Stimulated activated CD8-positive, alpha-beta memory T cell treated with anti-CD3 and anti-CD28 coated beads, Interleukin-4, amount 100 ng/mL, for 24 hours (primary cell): Measurements from ENCODE around the gene ABCB10.
"Not testable (repeated sequence)": the region's sequence is repeated elsewhere in the genome, so short reads cannot be mapped to it uniquely, and the experiment has no call there.

ENCODE experiments used
- DNase-seq: peaks from one replicate; pipeline ENCODE4 v3.0.0-alpha.2; 2020; ENCODE audit warnings: low read depth

The ABCB10 gene

GRCh38 chr1:229558460-229559335 is at the start of gene ABCB10:
ABCB10 (minus strand) TSS chr1:229558707; CDS start chr1:229558652, 55 bp downstream.
- DNase-seq = peak; percentile 87

DNA sequence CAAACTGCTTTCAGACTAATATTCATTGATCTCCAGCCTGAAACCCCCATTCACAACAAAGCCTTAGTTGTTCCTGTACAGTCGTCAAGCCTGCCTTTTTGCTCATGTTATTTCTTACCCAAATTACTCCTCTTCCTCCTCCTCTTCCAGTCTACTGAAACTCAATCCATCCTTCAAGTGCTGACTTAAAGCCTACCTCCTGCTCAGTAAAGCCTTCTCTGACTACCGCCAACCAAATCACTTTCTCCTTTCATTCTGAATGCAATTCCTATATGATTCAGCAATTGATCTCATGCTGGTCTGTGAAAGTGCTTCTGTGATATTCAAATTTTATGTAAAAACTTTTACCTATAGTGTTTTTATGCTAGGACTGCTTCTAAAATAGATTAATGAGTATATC is 48.9 kb upstream of the ABCB10 start:
- DNase-seq = no peak

DNA sequence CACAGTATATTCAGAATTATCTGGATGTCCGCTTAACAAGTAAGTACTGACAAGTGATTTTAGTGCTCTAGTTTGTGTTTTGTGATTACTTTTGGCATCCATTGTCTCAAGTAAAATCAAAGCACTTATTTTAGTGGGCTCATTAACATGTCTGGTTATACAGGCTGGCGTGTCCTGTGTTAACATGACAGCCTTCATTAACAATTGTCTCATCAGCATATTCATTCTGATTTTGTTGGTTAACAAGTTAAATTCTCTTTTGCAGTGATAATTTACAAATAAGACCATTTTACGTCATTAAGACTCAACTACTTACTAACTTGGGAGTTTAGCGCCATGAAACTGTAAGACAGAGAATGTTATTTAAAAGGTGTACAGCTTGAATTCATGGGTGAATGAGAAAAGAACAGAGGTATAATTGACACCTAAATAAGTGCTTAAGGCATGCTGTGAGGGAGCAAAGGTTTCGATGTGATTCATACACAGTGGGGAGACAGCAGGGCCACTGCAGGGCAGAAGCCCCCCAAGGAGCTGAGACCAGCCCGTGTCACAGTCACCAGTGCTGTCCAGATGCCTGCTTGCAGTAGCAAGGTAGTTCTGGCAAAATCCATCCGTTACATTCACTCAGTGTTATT is 45.0 kb upstream of the ABCB10 start:
- no peak for DNase-seq

DNA sequence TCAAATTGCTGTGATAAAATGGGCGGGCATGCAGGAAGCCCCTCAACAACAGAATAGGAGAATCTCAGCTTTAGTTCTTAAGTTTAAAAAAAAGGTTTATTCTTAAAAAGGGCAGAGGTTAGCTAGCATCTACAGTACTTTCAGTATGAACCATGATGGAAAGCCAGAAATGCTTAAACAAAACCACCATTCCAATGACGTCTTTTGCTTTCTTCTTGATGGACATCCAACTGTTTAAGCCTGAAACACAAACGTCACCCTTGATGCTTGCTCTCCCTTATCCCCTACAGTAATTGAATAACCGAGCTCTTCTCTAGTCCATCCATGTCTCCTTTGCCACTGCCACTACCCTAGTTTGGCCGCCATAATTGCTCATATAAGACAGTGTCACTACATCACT is 41.7 kb upstream of the ABCB10 start:
- DNase-seq = no peak

GRCh38 chr1:229599218-229599954 is 40.9 kb upstream of the ABCB10 start:
- no peak for DNase-seq

GRCh38 chr1:229597877-229598276 is 39.4 kb upstream of the ABCB10 start:
- DNase-seq = no peak

DNA sequence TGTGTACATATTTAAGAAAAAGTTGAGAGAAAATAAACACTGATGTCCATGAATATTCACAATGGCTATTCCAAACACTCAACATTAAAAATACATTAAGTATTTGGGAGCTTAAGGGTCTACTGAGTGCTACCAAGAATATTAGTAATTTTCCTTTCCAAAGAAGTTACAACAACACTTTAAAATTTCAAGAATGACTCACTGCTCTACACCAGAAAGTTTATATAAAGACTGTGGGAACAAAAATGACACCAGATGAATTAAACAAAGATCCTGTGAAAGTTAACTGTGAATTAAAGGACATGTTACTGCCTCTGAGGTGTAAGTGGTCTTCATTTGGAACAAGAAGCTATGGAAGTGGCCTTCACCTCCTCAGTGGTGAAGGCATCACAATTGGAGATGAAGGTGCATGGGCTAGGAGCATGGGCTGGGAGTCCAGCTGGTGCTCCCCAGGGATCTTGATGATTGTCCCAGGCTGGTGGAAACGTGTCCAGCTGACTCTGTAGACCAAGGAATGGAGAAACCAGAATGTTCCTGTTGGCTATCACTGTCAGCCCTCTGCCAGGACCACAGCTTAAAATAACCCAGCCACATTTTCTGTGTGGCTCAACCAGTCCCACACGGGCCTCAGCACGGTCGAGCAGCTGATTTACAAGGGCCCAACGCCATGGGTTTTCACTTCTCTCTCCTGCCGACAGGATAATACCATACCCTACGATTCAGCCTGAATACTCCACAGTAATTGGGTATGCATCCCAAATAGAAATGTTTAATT is 38.6 kb upstream of the ABCB10 start:
- no peak for DNase-seq

- not testable (repeated sequence) for DNase-seq
These were observed 37.4 kb upstream of the ABCB10 start for GRCh38 chr1:229595876-229596275.

DNA sequence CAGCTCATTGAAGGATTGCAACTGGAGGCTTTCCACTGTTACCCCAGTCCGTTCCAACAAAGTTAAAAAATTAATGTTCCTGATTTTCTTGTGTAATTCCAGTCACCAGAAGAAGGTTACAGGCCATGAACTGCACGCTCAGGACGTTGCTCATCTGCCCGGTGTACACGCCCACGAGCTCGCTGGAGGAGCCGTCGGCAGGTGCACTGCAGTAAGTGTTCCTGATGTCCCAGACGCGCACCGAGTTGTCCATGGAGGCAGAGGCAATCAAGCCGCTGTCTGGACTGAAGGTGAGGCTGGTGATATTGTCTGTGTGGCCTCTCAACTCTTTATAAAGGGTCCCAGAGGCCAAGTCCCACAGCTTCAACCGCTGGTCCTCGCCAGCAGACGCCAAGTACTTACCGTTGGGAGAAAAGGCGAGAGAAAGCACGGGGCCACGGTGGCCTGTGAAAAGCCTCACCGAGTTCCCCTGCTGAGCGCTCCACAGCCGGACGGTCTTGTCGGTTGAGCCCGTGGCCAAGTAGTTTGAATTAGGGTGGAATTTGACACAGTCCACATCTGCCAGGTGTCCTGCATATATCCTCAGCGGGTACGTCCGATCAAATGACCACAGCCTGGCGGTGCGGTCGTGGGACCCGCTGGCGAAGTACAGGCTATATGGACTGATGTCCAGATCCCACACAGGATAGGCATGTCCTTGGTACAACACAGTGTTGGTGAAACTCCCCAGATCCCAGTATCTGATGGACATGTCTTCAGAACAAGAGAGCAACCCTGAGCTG is 35.9 kb upstream of the ABCB10 start:
- no peak for DNase-seq

- no peak for DNase-seq
These were observed 35.3 kb upstream of the ABCB10 start for GRCh38 chr1:229593800-229594199.

DNA sequence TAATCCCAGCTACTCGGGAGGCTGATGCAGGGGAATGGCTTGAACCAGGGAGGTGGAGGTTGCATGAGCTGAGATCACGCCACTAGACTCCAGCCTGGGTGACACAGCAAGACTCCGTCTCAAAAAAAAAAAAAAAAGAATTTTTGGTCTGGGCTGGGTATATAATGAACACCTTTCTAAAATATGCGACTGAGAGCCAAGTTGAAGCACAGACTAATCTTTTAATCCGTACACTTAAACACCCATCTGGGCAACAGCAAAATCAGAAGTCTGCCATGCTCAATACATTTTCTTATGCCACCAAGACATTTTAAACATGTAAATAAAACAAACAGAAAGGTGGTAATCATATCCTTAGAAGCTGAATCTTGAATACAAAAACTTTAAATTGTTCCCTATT is 31.6 kb upstream of the ABCB10 start:
- DNase-seq = no peak

GRCh38 chr1:229585338-229585737 is 26.8 kb upstream of the ABCB10 start:
- DNase-seq = no peak

GRCh38 chr1:229582715-229583114 is 24.2 kb upstream of the ABCB10 start:
- DNase-seq = no peak

DNA sequence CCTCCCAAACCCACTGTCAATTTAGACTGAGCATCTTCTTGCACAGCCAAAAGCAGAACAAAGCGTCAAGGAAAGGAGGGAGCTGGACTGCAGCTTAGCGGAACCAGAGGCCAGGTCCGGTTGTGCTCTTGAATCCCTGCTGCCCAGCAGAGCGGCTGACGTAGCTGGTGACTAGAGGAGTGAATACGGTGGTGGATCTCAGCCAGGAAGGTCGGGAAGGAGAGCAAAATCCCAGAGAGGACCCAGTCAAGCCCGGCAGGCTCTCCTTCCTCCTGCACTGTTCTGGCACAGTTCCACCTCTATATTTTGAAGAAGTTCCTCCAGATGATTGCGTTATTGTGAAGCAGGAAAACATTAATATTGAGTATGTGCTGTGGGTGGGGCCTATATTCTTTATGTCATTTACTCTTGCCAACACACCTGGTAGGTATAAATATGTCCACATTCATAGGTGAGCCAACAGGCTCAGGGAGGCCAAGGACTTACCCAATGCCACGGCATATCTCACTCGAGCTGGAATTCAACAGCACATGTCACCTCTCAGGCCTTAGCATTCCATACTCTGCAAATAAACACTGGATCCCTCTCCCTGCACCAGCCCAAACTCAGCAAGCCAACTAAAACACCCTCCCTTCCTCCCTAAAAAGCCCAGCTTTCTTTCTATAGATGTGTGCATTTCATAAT is 23.6 kb upstream of the ABCB10 start:
- no peak for DNase-seq

DNA sequence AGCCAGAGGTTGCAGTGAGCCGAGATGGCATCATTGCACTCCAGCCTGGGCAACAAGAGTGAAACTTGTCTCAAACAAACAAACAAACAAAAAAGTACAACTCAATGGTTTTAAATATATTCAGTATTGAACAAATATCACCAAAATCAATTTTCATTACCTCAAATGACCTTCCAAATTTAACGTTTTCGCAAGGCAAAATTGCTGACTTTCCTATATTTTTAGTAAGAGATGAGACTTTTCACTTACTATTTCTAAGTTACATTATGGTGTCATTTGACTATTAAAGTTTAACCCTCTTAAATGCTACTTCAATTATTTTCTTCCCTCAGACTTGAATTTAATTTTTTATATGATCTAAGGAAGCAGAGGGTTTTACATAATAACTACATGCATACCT is 23.0 kb upstream of the ABCB10 start:
- no peak for DNase-seq

DNA sequence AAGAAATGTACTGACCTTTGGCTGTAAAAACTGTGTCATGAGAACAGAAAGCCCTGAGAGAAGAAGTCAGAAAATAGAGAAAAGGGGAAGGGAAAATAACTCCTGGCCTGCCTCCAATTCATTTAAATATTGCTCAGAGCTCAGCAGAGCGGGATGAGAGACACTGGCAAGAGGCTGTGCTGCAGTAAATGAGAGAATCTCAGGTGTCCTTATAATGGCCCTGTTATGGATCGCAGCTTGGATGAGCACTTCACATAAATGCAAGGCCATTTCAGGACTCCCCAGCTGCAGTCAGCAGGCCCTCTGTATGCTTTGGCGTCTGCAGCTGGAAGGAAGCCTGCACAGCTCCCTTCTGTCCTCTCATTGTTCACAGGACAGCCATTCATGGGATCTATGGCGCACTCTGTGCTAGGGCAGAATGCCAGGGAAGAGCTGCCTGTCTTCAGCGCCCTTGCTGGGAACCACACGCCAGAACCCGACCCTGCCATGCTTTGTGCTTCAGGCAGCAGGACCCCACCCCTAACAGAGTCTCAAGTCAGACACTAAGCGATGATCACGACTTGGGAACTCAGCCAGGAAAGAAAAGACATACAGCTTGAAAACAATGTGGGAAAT is 20.7 kb upstream of the ABCB10 start:
- no peak for DNase-seq

DNA sequence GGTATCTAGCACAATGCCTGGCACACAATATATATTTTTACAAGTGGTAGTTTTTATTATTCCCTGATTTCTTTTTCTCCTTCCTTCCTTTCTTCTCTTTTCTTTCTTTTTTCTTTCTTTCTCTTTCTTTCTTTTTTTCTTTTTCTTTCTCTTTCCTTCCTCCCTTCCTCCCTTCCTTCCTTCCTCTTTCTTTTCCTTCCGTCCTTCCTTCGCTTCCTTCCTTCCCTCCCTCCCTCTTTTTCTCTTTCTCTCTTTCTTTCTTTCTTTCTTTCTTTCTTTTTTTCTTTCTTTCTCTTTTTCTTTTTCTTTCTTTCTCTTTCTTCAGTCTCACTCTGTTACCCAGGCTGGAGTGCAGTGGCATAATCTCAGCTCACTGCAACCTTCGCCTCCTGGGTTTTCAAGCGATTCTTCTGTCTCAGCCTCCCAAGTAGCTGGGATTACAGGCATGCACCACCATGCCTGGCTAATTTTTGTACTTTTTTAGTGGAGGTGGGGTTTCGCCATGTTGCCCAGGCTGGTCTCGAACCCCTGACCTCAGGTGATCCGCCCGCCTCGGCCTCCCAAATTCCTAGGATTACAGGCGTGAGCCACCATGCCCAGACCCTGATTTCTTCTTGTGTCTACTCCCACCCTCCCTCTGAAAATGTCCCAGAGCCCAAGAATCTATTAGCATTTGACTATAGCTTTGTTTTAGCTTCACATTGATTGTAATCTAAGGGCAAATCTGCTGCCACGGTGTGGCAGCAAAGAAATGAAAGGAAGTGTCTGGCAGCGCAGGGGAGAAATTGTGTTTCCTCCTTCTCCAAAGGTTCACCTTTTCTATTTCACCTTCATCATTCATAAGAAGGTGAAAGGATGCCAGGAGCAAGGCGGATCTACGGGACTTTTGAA is 19.9 kb upstream of the ABCB10 start:
- no peak for DNase-seq

- DNase-seq = no peak
These were observed 16.4 kb upstream of the ABCB10 start for GRCh38 chr1:229574679-229575442.
